CD14-positive monocyte (primary cell): ENCODE data around the gene TENM3. TPM values are rescaled to one million over a fixed set of nuclear protein-coding genes. Genes with fewer than 3 reads are reported as not detected.

Experiments
- DNase-seq, 3 donors: peaks; one replicate each; pipeline ENCODE4 v3.0.0-alpha.2; 2011 to 2022
- H2AFZ ChIP-seq: 2 replicates; pipeline ENCODE4 v1.6.0; 2012; ENCODE audit warnings: mild to moderate bottlenecking, low read depth, low read length, inconsistent platforms; ENCODE audit not compliant: insufficient read depth, poor library complexity, severe bottlenecking
- H3K27ac ChIP-seq, 2 donors: 1 replicate in 1 of 2; 2 replicates in 1 of 2; pipeline ENCODE4 v1.5.1; 2012 to 2013; ENCODE audit warnings: low read length in 2 of 2, control low read depth in 1 of 2, inconsistent platforms in 1 of 2, low read depth in 1 of 2, mild to moderate bottlenecking in 1 of 2
- H3K27me3 ChIP-seq, 2 donors: one replicate each; pipeline versions ENCODE4 v1.6.0 to v1.6.1; 2011 to 2013; ENCODE audit warnings: low read length in 2 of 2; ENCODE audit not compliant: control insufficient read depth in 2 of 2, insufficient read depth in 2 of 2
- H3K36me3 ChIP-seq, 2 donors: replicated peaks in 1 of 2; 1 replicate in 1 of 2; 2 replicates in 1 of 2; pipeline versions ENCODE4 v1.5.1 to v1.6.1; 2012 to 2013; ENCODE audit warnings: low read length in 2 of 2, control low read depth in 1 of 2, inconsistent platforms in 1 of 2, mild to moderate bottlenecking in 1 of 2; ENCODE audit not compliant: insufficient read depth in 2 of 2, control insufficient read depth in 1 of 2
- H3K4me1 ChIP-seq, 2 donors: 1 replicate in 1 of 2; 2 replicates in 1 of 2; pipeline versions ENCODE4 v1.5.1 to v1.6.1; 2012 to 2013; ENCODE audit warnings: low read length in 2 of 2, control low read depth in 1 of 2, inconsistent platforms in 1 of 2, mild to moderate bottlenecking in 1 of 2, moderate library complexity in 1 of 2; ENCODE audit not compliant: insufficient read depth in 2 of 2, control insufficient read depth in 1 of 2
- H3K4me2 ChIP-seq: replicated peaks from 2 replicates; pipeline ENCODE3; 2012; ENCODE audit warnings: low read length, moderate library complexity, mild to moderate bottlenecking; ENCODE audit not compliant: poor library complexity, severe bottlenecking; ENCODE audit errors: extremely low read depth
- H3K4me3 ChIP-seq, 3 experiments: fragments of 200-600 bp in 1 of 3; sonication (generic) in 1 of 3; replicated peaks in 1 of 3; 1 replicate in 2 of 3; 2 replicates in 1 of 3; pipeline ENCODE4 v1.5.1; 2011 to 2013; ENCODE audit warnings: low read length in 3 of 3, mild to moderate bottlenecking in 3 of 3, control low read depth in 2 of 3, low read depth in 2 of 3, inconsistent platforms in 1 of 3, moderate library complexity in 1 of 3
- H3K79me2 ChIP-seq: 2 replicates; pipeline ENCODE4 v1.6.0; 2012; ENCODE audit warnings: mild to moderate bottlenecking, control low read depth, inconsistent platforms, low read length, moderate library complexity; ENCODE audit not compliant: insufficient read depth
- H3K9ac ChIP-seq: 2 replicates; pipeline ENCODE4 v1.6.0; 2017; ENCODE audit warnings: low read length, mild to moderate bottlenecking; ENCODE audit not compliant: insufficient read depth, poor library complexity, severe bottlenecking
- H3K9me3 ChIP-seq, 2 donors: replicated peaks in 1 of 2; 1 replicate in 1 of 2; 2 replicates in 1 of 2; pipeline versions ENCODE4 v1.5.1 to v1.6.1; 2012 to 2013; ENCODE audit warnings: low read length in 2 of 2, control low read depth in 1 of 2; ENCODE audit not compliant: control insufficient read depth in 1 of 2, insufficient read depth in 1 of 2
- H4K20me1 ChIP-seq: 2 replicates; pipeline ENCODE4 v1.6.0; 2012; ENCODE audit warnings: mild to moderate bottlenecking, low read length, control low read depth, moderate library complexity; ENCODE audit not compliant: insufficient read depth
- H3K27ac Mint-ChIP-seq, 7 donors: one replicate each; pipeline ENCODE4 v1.8.0; 2020; ENCODE audit warnings: mild to moderate bottlenecking in 7 of 7, mixed read lengths in 7 of 7, moderate library complexity in 6 of 7, inconsistent platforms in 2 of 7
- H3K27me3 Mint-ChIP-seq, 3 donors: one replicate each; pipeline ENCODE4 v1.8.0; 2021 to 2022; ENCODE audit warnings: low read depth in 3 of 3, mild to moderate bottlenecking in 3 of 3, mixed read lengths in 3 of 3, moderate library complexity in 3 of 3, inconsistent platforms in 1 of 3
- H3K36me3 Mint-ChIP-seq, 2 donors: one replicate each; pipeline ENCODE4 v1.8.0; 2020; ENCODE audit warnings: mixed read lengths in 2 of 2, inconsistent platforms in 1 of 2, mild to moderate bottlenecking in 1 of 2
- H3K4me1 Mint-ChIP-seq: one replicate; pipeline ENCODE4 v1.8.0; 2020; ENCODE audit warnings: mild to moderate bottlenecking, mixed read lengths
- H3K4me3 Mint-ChIP-seq, 2 donors: one replicate each; pipeline ENCODE4 v1.8.0; 2020; ENCODE audit warnings: mild to moderate bottlenecking in 2 of 2, mixed read lengths in 2 of 2, moderate library complexity in 1 of 2
- H3K9me3 Mint-ChIP-seq, 7 donors: one replicate each; pipeline ENCODE4 v1.8.0; 2020 to 2022; ENCODE audit warnings: mixed read lengths in 7 of 7, mild to moderate bottlenecking in 6 of 7, moderate library complexity in 6 of 7, inconsistent platforms in 2 of 7
- CTCF ChIP-seq: fragments of 200-600 bp; IDR thresholded peaks from one replicate; pipeline ENCODE4 v1.8.0; 2022; ENCODE audit warnings: antibody characterized with exemption, mild to moderate bottlenecking
- WGBS: methylation state at CpG from one replicate; pipeline ENCODE4 v1.1.5; 2013; ENCODE audit warnings: missing lambda C conversion rate; ENCODE audit not compliant: insufficient coverage; 5-methylcytosine and 5-hydroxymethylcytosine counted together
- intact Hi-C, 2 donors: fragments of 100-400 bp; cut with micrococcal nuclease; formaldehyde crosslinking; loops; one replicate each; pipeline versions ENCODE4 v1.15.0 to v1.15.1; 2023
- polyA plus RNA-seq, 3 donors: library from polyadenylated mRNA; depleted of rRNA in 1 of 3; unstranded in 2 of 3; stranded (reverse) in 1 of 3; fragments of 300-500 nt in 2 of 3; fragments of >200 nt in 1 of 3; fragmentation: Illumina TruSeq in 2 of 3; gene quantifications; 1 replicate in 2 of 3; 2 replicates in 1 of 3; pipeline ENCODE4 v1.2.3, GENCODE V29; 2012 to 2021

TENM3 gene
- polyA plus RNA-seq, 3 donors = not detected

DNA sequence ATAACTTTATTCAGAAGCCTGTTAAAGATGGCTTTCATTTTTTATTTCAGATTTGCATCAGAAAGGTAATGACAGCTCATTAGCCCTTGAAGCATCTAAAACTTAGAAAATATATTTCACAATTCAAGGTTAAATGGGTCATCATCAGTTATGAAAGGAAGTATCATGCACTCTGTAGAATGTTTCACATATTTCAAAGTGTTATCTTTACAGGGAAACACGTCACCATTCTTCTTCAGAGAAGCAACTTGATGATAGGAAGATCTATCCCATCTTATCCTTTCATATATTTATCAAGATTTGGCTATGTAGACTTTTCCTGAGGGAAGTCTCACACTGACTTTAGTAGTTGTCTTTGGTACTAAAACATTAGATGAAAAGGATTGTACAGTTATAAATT lies 277.8 kb downstream of the TENM3 start:
- Histone ChIP-seq H3K9ac (no peak overlapping the region), H3K4me2 (no peak overlapping the region), H2AFZ (no peak overlapping the region), H4K20me1 (no peaks in the 10 kb centered on the region), H3K27me3 (no peaks in the 10 kb centered on the region), H3K79me2 (no peaks in the 10 kb centered on the region), H3K4me1 (no peaks in the 10 kb centered on the region), H3K9me3 (no peaks in the 10 kb centered on the region), H3K4me3 (no peak overlapping the region), H3K27ac (no peak overlapping the region), H3K36me3 (no peaks in the 10 kb centered on the region)
- no peak for TF ChIP-seq CTCF
- no peaks in the 10 kb centered on the region for H3K36me3 Mint-ChIP-seq
- no peak overlapping the region for H3K4me3 Mint-ChIP-seq
- WGBS = no CpG with 5 or more reads among the region's 1 CpG
- no peaks in the 10 kb centered on the region for H3K4me1 Mint-ChIP-seq
- peaks cover 0 to 2% (median 0%) of the 10 kb centered on the region in 3 donors for H3K27me3 Mint-ChIP-seq
- intact Hi-C loops = no loop called here
- no peak for DNase-seq
- peaks cover 0 to 5% (median 2%) of the 10 kb centered on the region in 7 donors for H3K9me3 Mint-ChIP-seq
- H3K27ac Mint-ChIP-seq = no peak overlapping the region

- no peaks in the 10 kb centered on the region for H3K79me2 ChIP-seq
- intact Hi-C loops = no loop called here
- 100% methylated on average over 6 of the region's 8 CpGs for WGBS
These were observed 285.6 kb downstream of the TENM3 start for GRCh38 chr4:182528819-182529218.

More at GRCh38 chr4:182528819-182529218, 285.6 kb downstream of the TENM3 start:
- DNase-seq = no peak
- Mint-ChIP-seq H3K36me3 (no peaks in the 10 kb centered on the region), H3K27ac (no peak overlapping the region), H3K4me3 (no peak overlapping the region), H3K9me3 (peaks cover 0 to 3% (median 0%) of the 10 kb centered on the region in 7 donors), H3K4me1 (no peaks in the 10 kb centered on the region), H3K27me3 (peaks cover 0 to 2% (median 0%) of the 10 kb centered on the region in 3 donors)
- no peak for TF ChIP-seq CTCF
- Histone ChIP-seq H3K4me3 (no peak overlapping the region), H3K9ac (no peak overlapping the region), H3K27ac (no peak overlapping the region), H2AFZ (no peak overlapping the region), H3K27me3 (no peaks in the 10 kb centered on the region), H3K36me3 (no peaks in the 10 kb centered on the region), H4K20me1 (no peaks in the 10 kb centered on the region), H3K4me1 (no peaks in the 10 kb centered on the region), H3K4me2 (no peak overlapping the region), H3K9me3 (no peaks in the 10 kb centered on the region)
